ENCODE results near the gene EPB41L3.

EPB41L3 gene

DNA sequence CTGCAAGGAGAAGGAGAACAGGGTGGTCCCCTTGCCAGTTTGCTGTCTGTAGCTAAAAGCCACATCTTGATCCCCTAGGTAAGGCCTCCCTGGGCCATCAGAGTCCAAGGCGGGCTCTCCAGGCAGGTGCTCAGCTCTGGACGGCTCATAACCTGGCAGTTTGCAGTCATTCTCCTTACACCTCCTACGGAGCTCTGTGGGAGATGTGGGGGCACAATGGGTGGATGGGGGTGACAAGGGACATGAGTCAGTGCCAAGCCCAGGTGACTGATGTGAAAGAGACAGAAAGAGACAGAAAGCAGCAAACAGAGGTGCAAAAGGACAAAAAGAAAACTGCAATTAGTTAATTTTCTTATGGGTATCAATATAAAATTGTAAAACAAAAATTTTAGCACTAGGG, 127.7 kb downstream of the EPB41L3 start:
- H3K4me1 Mint-ChIP-seq: peaks cover 37% of the 10 kb centered on the region
- DNase-seq: no peak
- H3K27ac Mint-ChIP-seq: no peak overlapping the region
- H3K36me3 Mint-ChIP-seq (ENCODE audit: low read depth): no peaks in the 10 kb centered on the region
- H3K9me3 Mint-ChIP-seq: no peaks in the 10 kb centered on the region
- TF ChIP-seq, protein P1, sequence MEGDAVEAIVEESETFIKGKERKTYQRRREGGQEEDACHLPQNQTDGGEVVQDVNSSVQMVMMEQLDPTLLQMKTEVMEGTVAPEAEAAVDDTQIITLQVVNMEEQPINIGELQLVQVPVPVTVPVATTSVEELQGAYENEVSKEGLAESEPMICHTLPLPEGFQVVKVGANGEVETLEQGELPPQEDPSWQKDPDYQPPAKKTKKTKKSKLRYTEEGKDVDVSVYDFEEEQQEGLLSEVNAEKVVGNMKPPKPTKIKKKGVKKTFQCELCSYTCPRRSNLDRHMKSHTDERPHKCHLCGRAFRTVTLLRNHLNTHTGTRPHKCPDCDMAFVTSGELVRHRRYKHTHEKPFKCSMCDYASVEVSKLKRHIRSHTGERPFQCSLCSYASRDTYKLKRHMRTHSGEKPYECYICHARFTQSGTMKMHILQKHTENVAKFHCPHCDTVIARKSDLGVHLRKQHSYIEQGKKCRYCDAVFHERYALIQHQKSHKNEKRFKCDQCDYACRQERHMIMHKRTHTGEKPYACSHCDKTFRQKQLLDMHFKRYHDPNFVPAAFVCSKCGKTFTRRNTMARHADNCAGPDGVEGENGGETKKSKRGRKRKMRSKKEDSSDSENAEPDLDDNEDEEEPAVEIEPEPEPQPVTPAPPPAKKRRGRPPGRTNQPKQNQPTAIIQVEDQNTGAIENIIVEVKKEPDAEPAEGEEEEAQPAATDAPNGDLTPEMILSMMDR (IDR thresholded peaks at IDR 0.05): no peak
- H3K4me3 Mint-ChIP-seq: no peak overlapping the region
- no peaks in the 10 kb centered on the region for H3K27me3 Mint-ChIP-seq (ENCODE audit: low read depth, poor library complexity)

DNA sequence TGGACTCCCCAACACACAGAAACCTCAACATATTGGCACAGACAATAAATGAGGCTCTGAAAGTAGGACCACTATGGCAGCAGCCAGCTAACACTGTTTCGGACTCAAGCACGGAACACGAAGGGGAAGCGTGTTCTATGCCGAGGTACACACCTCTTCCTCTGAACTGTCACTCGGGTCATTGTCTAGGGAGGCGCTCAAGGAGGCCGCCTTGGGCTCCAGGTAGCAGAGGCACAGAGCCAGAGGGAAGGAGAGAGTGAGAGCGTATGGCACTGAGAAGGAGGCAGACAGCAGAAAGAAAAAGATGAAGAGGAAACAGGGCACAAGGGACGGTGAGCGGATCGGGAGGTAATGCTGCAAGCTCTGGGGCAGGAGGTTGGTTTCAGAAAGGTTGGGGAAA, 128.1 kb downstream of the EPB41L3 start:
- no peaks in the 10 kb centered on the region for H3K36me3 Mint-ChIP-seq (ENCODE audit: low read depth)
- H3K9me3 Mint-ChIP-seq: no peaks in the 10 kb centered on the region
- DNase-seq: no peak
- H3K4me3 Mint-ChIP-seq: no peak overlapping the region
- TF ChIP-seq, protein P1 (IDR thresholded peaks at IDR 0.05): no peak
- H3K4me1 Mint-ChIP-seq: peaks cover 39% of the 10 kb centered on the region
- no peaks in the 10 kb centered on the region for H3K27me3 Mint-ChIP-seq (ENCODE audit: low read depth, poor library complexity)
- peak overlapping the region; percentile 56 for H3K27ac Mint-ChIP-seq

DNA sequence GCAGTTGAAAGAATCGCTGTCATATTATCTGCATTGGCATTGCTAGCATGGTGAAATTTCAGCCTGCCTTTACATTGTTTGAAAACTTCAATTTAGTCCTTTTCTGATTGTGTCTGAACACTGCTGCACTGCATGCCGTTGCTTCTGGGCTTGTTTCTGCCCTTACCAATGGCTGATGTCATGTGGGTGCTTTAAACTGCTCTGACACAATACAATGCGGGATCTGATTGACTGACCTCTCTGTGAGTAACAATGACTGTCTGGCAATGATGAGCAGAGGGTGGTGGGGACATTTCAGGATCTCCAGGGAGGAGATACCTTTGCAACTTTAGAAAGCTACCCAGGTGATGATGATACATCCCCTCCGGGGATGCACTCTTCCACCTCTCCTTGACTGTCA, 128.8 kb downstream of the EPB41L3 start:
- H3K27ac Mint-ChIP-seq: no peak overlapping the region
- no peaks in the 10 kb centered on the region for H3K27me3 Mint-ChIP-seq (ENCODE audit: low read depth, poor library complexity)
- H3K36me3 Mint-ChIP-seq (ENCODE audit: low read depth): no peaks in the 10 kb centered on the region
- TF ChIP-seq, protein P1 (IDR thresholded peaks at IDR 0.05): no peak
- no peaks in the 10 kb centered on the region for H3K9me3 Mint-ChIP-seq
- DNase-seq: no peak
- peaks cover 44% of the 10 kb centered on the region for H3K4me1 Mint-ChIP-seq
- no peak overlapping the region for H3K4me3 Mint-ChIP-seq

DNA sequence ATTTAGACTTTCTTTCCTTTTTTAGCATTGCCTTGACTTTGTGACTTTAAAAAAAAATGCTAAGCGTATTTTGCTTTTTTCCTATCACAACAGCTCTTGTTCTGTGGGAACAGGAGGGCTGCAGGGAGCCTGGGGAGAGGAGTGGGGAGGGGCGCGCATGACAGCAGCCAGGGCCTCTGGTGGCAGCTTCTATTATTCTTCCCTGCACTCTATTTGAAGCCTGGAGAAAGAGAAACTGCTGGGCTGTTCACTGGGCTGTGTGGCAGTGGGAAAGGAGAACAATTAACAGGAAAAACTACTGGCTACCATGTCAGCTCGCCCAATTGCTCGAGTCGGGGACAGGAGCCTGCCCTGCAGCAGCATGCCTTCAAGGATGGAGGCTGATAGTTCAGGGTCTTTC, 129.3 kb downstream of the EPB41L3 start:
- H3K9me3 Mint-ChIP-seq: no peaks in the 10 kb centered on the region
- DNase-seq: peak; percentile 28
- no peaks in the 10 kb centered on the region for H3K36me3 Mint-ChIP-seq (ENCODE audit: low read depth)
- no peak overlapping the region for H3K4me3 Mint-ChIP-seq
- TF ChIP-seq, protein P1 (IDR thresholded peaks at IDR 0.05): no peak
- H3K27me3 Mint-ChIP-seq (ENCODE audit: low read depth, poor library complexity): no peaks in the 10 kb centered on the region
- peak overlapping the region; percentile 47 for H3K27ac Mint-ChIP-seq
- peaks cover 44% of the 10 kb centered on the region for H3K4me1 Mint-ChIP-seq

DNA sequence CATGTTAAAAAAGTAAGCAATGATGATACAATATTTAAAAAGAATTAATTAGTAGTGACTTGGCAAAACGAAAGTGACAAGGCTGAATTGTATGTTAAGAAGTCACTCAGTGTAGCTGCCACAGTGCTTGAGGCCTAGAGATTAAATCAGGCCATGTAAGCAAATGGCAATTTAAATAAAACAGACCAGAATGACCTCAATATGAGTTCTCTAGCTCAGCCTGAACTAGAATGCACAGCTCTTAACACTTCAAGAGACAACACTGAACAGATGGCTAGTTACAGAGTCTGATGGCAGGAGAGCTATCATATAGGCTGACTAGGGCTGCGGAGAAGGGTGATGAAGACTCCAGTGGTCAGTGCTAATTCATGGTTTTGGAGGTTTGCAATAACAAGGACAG, 130.3 kb downstream of the EPB41L3 start:
- no peak for DNase-seq
- peaks cover 44% of the 10 kb centered on the region for H3K4me1 Mint-ChIP-seq
- TF ChIP-seq, protein P1 (IDR thresholded peaks at IDR 0.05): no peak
- no peaks in the 10 kb centered on the region for H3K36me3 Mint-ChIP-seq (ENCODE audit: low read depth)
- H3K9me3 Mint-ChIP-seq: no peaks in the 10 kb centered on the region
- H3K27me3 Mint-ChIP-seq (ENCODE audit: low read depth, poor library complexity): no peaks in the 10 kb centered on the region
- H3K4me3 Mint-ChIP-seq: no peak overlapping the region
- no peak overlapping the region for H3K27ac Mint-ChIP-seq

DNA sequence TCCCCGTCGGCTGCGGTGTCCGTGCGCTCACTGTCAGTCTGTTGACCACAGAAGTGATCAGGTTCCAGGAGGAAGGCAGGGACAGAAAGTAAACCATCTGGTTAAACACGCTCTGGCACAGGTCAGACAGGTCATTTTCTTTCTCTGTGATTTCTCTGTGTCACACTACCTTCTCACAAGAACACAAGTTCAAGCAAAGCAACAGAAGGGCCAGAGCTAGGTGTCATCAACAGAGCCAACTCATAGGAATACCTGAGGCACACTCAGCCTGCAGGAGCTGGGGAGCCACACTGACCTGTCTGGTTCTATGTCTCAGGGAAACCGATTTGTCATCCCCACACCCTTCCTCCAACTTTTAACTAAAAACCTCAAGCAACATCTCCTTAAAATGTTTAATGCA, 133.2 kb downstream of the EPB41L3 start:
- peaks cover 13% of the 10 kb centered on the region for H3K36me3 Mint-ChIP-seq (ENCODE audit: low read depth)
- DNase-seq: no peak
- H3K4me3 Mint-ChIP-seq: no peak overlapping the region
- no peaks in the 10 kb centered on the region for H3K9me3 Mint-ChIP-seq
- H3K4me1 Mint-ChIP-seq: peaks cover 33% of the 10 kb centered on the region
- TF ChIP-seq, protein P1 (IDR thresholded peaks at IDR 0.05): no peak
- no peaks in the 10 kb centered on the region for H3K27me3 Mint-ChIP-seq (ENCODE audit: low read depth, poor library complexity)
- no peak overlapping the region for H3K27ac Mint-ChIP-seq
